GM18519 (cell line): ENCODE measurements around the gene UACA.

Experiments
- ATAC-seq: cut with Tn5 transposase; IDR thresholded peaks from one replicate; pipeline ENCODE4 v1.9.1; 2021; ENCODE audit warnings: mild to moderate bottlenecking, moderate library complexity; ENCODE audit not compliant: unreplicated experiment, low FRiP score

Gene UACA

GRCh38 chr15:70783610-70784022 lies 20.3 kb upstream of the UACA start:
- no peak for ATAC-seq

GRCh38 chr15:70783041-70783440 lies 19.7 kb upstream of the UACA start:
- ATAC-seq = no peak

GRCh38 chr15:70781236-70781635 lies 17.9 kb upstream of the UACA start:
- ATAC-seq = no peak

- ATAC-seq = no peak
These were observed 15.1 kb upstream of the UACA start for GRCh38 chr15:70778258-70779076.

GRCh38 chr15:70777170-70777926 lies 14.0 kb upstream of the UACA start:
- no peak for ATAC-seq

GRCh38 chr15:70775160-70775559 lies 11.8 kb upstream of the UACA start:
- no peak for ATAC-seq

DNA sequence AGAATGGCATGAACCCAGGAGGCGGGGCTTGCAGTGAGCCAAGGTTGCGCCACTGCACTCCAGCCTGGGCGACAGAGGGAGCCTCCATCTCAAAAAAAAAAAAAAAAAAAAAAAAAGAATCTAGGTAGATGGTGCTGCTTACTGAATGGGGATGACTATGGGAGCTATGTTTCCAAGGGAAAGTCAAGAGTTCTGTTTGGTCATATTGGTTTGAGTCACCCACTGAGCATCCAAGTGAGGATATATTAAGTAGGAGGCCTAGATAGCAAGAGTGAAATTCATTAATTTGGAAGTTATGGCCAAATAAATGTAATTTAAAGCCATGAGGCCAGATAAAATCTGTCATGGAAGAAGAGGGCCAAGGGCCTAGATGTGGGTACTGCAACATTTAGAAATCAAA lies 9.0 kb upstream of the UACA start:
- no peak for ATAC-seq

GRCh38 chr15:70770863-70771262 lies 7.5 kb upstream of the UACA start:
- ATAC-seq = no peak

- ATAC-seq = no peak
These were observed 5.0 kb upstream of the UACA start for GRCh38 chr15:70768257-70768883.

DNA sequence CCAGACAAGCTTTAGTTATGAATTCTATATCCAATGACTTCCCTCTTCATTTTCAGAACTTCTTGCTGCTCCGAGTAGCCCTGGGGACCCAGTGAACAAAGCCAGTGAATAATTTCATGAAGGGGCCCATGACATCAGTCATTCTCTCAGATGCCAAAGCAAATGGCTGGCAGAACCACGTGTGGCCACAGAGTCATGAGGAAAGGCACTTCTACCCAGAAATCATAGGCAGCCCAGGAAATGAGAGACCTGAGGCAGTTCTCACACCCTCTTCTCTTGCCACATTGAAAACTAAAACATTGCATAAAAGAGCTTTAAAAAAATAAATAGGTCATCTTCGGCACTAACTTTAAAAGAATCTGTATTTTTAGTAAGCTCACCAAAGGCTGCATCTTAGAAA lies 4.3 kb upstream of the UACA start:
- no peak for ATAC-seq

DNA sequence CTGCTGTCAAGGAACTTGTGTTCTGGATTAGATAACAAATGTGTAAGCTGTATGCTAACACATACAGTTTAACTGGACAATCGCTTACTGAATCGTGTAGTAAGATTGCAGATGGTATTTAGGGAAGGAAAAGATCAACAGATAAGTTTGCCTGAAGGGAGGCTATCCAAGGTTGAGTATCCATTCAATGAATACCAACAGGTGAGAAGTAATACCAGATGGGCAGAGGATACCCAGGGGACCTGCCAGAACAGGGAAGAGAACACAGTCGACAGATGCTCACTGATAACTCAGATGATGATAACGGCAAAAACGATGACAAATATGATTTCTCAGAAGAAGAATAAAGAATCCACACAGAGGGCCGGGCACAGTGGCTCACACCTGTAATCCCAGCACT lies 3.2 kb upstream of the UACA start:
- no peak for ATAC-seq

DNA sequence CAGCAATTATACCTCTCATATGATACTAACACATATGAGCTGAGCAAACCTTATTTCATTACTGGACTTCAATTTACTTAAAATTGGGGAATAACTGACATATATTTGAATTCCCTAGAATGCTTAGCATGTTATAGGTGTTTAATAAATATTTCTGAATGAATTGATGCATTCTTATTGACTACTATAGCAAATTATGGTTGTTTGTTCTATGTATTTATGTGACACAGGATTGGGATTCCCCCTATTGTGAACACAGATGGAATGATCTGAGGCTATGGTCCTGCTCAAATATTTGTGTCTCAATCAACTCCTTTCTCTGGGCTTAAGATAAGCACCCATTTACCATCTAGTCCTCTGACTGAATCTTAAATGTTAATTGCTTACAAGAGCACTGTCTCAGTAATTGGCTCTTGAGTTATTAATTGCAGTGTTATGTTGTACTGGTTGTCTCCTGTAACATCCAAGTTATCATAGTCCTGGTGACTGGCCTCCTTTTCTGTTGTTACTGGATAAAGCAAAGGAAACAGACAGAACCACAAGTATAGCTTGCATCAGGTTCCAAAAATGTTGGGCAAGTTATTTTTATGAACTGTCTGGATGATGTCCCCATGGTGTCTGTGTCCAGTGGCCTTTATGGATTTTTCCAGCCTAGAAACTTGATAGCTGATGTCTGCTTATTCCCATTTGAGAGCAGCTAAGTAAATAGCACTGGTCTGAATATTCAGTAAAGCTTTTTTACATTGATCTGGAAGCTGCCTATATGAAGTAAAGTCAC lies 2.3 kb upstream of the UACA start:
- no peak for ATAC-seq

DNA sequence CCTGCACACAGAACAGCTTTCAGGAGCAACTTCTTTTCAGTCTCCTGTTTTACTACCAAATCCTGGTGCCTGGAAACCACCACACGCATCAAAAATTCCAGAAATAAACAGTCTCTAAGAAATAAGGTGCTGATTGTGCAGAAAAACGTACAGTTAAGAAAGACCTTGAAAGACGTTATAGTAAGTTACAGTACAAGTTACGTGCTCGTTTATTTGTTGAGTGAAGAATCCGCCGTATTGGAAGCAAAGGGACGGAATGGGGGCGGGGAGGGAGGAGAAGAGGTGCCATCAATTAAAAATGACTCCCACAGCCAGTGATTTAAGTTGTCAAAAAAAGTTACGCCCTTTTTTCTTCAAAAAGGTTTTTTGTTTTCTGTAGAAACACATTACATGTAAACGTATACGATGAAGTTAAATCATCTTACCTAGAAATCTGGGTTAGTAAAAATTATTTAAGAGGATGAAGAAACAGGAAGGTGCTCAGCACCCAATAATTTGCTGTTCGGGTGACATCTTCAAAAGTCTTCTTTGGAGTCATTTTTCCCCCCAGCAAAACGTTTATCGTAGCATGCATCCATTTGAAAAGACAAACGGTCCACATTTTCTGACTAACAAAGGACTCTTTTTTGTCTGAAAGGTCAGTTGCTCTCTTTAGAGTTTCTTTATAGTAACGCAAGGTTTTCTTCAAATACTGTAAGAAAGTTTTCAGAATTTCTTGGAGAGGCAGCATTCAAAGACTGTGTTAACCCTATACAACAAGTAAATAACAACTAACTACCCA lies 782 bp upstream of the UACA start:
- ATAC-seq = no peak

GRCh38 chr15:70762469-70763119 lies 764 bp downstream of the UACA start:
- ATAC-seq = no peak

DNA sequence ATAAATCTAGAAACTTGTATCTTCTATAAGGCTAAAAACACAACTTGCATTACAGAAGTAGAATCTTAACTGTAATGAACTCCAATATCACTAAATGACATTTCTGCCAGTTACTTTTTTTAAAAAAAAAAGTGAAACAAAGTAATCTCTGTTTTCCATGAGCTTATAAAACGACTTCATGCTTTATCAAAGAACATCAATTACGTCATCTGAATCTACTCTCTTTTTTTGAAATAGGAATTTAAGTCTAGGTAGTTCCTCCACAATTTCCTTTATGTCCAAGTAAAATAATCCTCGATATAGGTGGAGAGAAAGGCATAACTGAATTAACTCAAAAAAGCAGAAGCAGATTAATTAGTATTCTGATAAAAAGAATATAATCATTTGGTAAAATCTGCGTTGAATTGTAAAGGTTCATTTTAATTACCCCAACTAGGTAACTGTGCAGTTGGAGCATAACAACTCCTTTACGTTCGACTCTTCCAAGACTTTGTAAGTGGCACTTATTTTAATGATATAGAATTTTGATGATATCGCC lies 1.4 kb downstream of the UACA start:
- no peak for ATAC-seq

GRCh38 chr15:70761046-70761445 lies 2.3 kb downstream of the UACA start:
- ATAC-seq = no peak

GRCh38 chr15:70758790-70759462 lies 4.4 kb downstream of the UACA start:
- no peak for ATAC-seq

- no peak for ATAC-seq
These were observed 5.7 kb downstream of the UACA start for GRCh38 chr15:70757627-70758026.

DNA sequence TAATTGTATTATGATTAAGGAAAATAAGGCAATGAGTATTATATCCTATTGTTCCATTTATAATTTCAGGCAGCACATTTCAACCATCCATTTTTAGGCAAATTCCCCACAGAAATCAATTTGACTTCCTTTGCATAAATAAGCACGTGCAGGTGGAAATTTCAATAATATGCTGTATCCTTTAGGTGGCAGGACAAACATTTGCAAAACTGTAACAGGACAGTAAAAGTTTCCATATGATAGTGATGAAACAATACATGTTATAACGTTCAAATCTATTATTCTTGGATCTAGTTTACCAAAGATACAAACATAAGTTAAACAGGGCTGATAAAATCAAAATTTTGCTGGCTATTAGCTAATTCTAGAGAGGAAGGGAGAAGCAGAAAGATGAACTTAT lies 8.5 kb downstream of the UACA start:
- no peak for ATAC-seq
